Measurements from ENCODE around the gene NEURL1. TPM values are rescaled to one million over a fixed set of nuclear protein-coding genes. Genes with fewer than 3 reads are reported as not detected.

Gene NEURL1
- total and polyA plus RNA-seq, 2 donors (not counting 3 experiments of a cell fraction or from before 2014, with no cell fraction given): 0.06 to 0.22 TPM

- Histone ChIP-seq H4K20me1 (replicated peaks; ENCODE audit: control insufficient read depth, extremely low read depth, insufficient read depth, low read length) (no peaks in the 10 kb centered on the region), H3K4me1 (ENCODE audit: control insufficient read depth, extremely low read depth, insufficient read depth, low read length) (peaks cover 3% of the 10 kb centered on the region), H3K9me1 (replicated peaks; ENCODE audit: control insufficient read depth, extremely low read depth, insufficient read depth, low read length) (no peaks in the 10 kb centered on the region), H3K27ac (ENCODE audit: insufficient read depth, low read depth, low read length) (no peak overlapping the region), H3K4me3 (replicated peaks in 1 of 3; ENCODE audit: insufficient read depth in 1 of 3, low read depth in 1 of 3, low read length in 3 of 3) (no peak overlapping the region), H3K4me2 (ENCODE audit: insufficient read depth, low read length) (no peak overlapping the region), H3K9ac (replicated peaks; ENCODE audit: extremely low read depth, insufficient read depth, low read length) (no peak overlapping the region), H3K27me3 (ENCODE audit: control insufficient read depth in 2 of 2, insufficient read depth in 2 of 2, low read length in 2 of 2) (no peaks in the 10 kb centered on the region), H3K9me3 (replicated peaks; ENCODE audit: control insufficient read depth, insufficient read depth, low read length) (no peaks in the 10 kb centered on the region), H3K79me2 (ENCODE audit: control insufficient read depth, insufficient read depth, low read length) (no peaks in the 10 kb centered on the region), H2AFZ (ENCODE audit: low read depth, low read length) (no peak overlapping the region), H3K36me3 (ENCODE audit: control insufficient read depth in 2 of 2, extremely low read depth in 1 of 2, insufficient read depth in 2 of 2, low read length in 2 of 2) (peaks cover 0 to 2% of the 10 kb centered on the region in 2 experiments)
- dilution Hi-C loops (cut with MboI; ENCODE audit: extremely low pct_ligation_motif_present, low sequenced_read_pairs): no loop called here
- DNase-seq (ENCODE audit: low read depth, low spot score) (no peak), FAIRE-seq (no peak)
- ChIA-PET POLR2A (no interaction called here), CTCF (interaction anchor here (0.9 to 4.9 kb wide), 4 partner anchors 8 to 83 kb away, joined by 3 to 99 read pairs (median 4); no protein-coding TSS in a partner anchor)
- TF ChIP-seq MYC (IDR thresholded peaks at IDR 0.05; ENCODE audit: low read depth, low read length) (no peak), JUN (IDR thresholded peaks at IDR 0.05; ENCODE audit: borderline replicate concordance, insufficient read depth, insufficient read length, low read depth) (no peak), EZH2 (IDR thresholded peaks at IDR 0.05; ENCODE audit: borderline replicate concordance, low read depth, low read length, severe bottlenecking) (no peak), MAX (IDR thresholded peaks at IDR 0.05; ENCODE audit: insufficient read depth, insufficient read length) (no peak), FOS (IDR thresholded peaks at IDR 0.05; ENCODE audit: borderline replicate concordance, insufficient read depth, low read length) (no peak), CTCF (IDR thresholded peaks at IDR 0.05; ENCODE audit: extremely low read depth in 1 of 2, insufficient read depth in 1 of 2, low read depth in 1 of 2, low read length in 2 of 2) (no peak), POLR2AphosphoS5 (IDR thresholded peaks at IDR 0.05; ENCODE audit: insufficient read depth, low read depth, low read length) (no peak), POLR2A (IDR thresholded peaks at IDR 0.05; ENCODE audit: low read depth, low read length) (no peak), GATA2 (IDR thresholded peaks at IDR 0.05; ENCODE audit: insufficient read depth, insufficient read length, low read depth, low read length) (no peak)
- intact Hi-C loops (cut with micrococcal nuclease): no loop called here
- no TSS peak for BruUV-seq (replicated peaks)
Observed at GRCh38 chr10:103603382-103603781, 109.9 kb downstream of the NEURL1 start.

Measured in endothelial cell of umbilical vein (primary cell).